Measurements from ENCODE around the gene WIPF2.
A peak's percentile ranks its signal among the peaks of the same experiment; 100 is the strongest.

WIPF2 gene

DNA sequence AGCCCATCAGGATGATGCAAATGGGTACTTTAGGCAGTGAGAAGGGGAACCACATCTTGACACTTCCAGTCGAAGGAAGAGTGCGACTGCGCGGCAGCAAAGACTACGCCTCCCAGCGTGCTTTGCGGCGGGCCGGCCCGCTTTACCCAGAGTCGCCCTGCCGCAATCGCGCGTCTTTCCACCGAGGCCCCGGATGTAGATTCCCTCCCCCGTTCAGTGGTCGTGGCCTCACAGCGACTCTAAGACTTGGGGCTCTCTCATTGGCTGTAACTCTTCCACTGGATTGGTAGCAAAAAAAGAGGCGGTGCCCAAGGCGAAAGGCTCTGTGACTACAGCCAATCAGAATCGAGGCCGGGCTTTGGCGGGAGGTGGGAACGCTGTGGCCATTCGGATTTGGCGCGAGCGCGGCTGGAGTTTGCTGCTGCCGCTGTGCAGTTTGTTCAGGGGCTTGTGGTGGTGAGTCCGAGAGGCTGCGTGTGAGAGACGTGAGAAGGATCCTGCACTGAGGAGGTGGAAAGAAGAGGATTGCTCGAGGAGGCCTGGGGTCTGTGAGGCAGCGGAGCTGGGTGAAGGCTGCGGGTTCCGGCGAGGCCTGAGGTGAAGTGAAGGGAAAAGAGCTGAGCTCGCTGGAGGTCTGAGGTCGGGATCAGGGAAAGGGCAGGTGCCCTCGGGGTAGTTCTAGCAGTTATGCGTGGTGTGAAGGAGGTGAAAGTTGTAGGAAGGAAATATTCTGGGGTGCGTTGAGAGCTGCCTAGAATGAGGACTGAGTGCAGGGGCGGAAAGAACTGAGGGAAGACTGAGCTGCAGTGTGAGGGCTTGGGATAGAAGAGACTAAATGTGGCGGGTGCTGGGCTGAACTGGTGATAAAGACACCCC, 68.6 kb downstream of the WIPF2 start, which contains the start of gene CDC6 (continued):
- TF ChIP-seq KLF16 (tag by site-specific recombination; IDR thresholded peaks at IDR 0.05) (peak; percentile 84), ZFHX2 (tag by site-specific recombination; conservative IDR thresholded peaks at IDR 0.05) (0 out of 2 replicates have a peak, but pooled peaks have one; percentile 26), ZNF548 (tag by site-specific recombination; IDR thresholded peaks at IDR 0.05) (no peak; the same call in 1 of the 2 replicates), ZNF350 (tag by site-specific recombination; IDR thresholded peaks at IDR 0.05) (no peak), ZNF133 (tag by site-specific recombination; IDR thresholded peaks at IDR 0.05) (no peak), TCF7L2 (IDR thresholded peaks at IDR 0.05; ENCODE audit: borderline replicate concordance, low read depth, low read length) (no peak), ZNF677 (tag by site-specific recombination; IDR thresholded peaks at IDR 0.05) (no peak), ZNF560 (tag by site-specific recombination; IDR thresholded peaks at IDR 0.05; ENCODE audit: borderline replicate concordance) (no peak), ZNF394 (tag by site-specific recombination; IDR thresholded peaks at IDR 0.05; ENCODE audit: borderline replicate concordance) (peak; percentile 68; the same call in 1 of the 2 replicates)

DNA sequence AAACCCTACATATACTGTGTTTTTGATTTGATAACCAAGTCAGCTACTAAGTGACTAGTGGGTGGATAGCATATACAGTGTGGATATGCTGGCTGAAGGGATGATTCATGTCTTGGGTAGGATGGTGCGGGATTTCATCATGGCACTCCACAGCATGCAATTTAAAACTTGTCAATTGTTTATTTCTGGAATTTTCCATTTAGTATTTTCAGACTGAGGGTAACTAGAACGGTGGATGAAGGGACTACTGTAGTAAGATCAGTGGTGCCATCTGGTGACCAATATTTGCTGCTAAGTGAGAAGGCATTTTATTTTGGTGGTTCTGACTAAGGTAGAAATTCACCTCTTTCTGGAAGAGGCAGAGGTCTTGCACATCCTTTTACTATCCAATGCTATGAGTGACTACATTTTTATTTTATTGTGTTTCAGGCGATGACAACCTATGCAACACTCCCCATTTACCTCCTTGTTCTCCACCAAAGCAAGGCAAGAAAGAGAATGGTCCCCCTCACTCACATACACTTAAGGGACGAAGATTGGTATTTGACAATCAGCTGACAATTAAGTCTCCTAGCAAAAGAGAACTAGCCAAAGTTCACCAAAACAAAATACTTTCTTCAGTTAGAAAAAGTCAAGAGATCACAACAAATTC, 71.7 kb downstream of the WIPF2 start:
- CTCF ChIA-PET = interaction anchor here (0.6 to 7.0 kb wide), 24 partner anchors 9 to 278 kb away, joined by 3 to 65 read pairs (median 5); partner anchors contain the start of gene WIPF2
- Histone ChIP-seq H3K9me3 (ENCODE audit: control insufficient read depth, insufficient read depth, low read depth, low read length) (no peaks in the 10 kb centered on the region), H3K4me3 (ENCODE audit: low read depth, low read length) (no peak overlapping the region), H3K36me3 (ENCODE audit: control insufficient read depth in 2 of 2, insufficient read depth in 1 of 2, low read length in 2 of 2) (peaks cover 55 to 65% of the 10 kb centered on the region in 2 experiments), H3K27ac (ENCODE audit: extremely low read depth, low read depth, low read length) (no peak overlapping the region), H3K4me1 (ENCODE audit: control insufficient read depth, insufficient read depth, low read length) (peaks cover 3% of the 10 kb centered on the region)
- POLR2A ChIA-PET = interaction anchor here (1.1 kb wide), 1 partner anchor 17 kb away, joined by 5 read pairs; no protein-coding TSS in a partner anchor
- TF ChIP-seq, protein P1, sequence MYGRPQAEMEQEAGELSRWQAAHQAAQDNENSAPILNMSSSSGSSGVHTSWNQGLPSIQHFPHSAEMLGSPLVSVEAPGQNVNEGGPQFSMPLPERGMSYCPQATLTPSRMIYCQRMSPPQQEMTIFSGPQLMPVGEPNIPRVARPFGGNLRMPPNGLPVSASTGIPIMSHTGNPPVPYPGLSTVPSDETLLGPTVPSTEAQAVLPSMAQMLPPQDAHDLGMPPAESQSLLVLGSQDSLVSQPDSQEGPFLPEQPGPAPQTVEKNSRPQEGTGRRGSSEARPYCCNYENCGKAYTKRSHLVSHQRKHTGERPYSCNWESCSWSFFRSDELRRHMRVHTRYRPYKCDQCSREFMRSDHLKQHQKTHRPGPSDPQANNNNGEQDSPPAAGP (tag by site-specific recombination; IDR thresholded peaks at IDR 0.05) = no peak
- TF ChIP-seq ZNF311 (tag by site-specific recombination; IDR thresholded peaks at IDR 0.05; ENCODE audit: borderline replicate concordance) (no peak), ZNF37A (tag by site-specific recombination; IDR thresholded peaks at IDR 0.05) (no peak), ZFHX2 (tag by site-specific recombination; conservative IDR thresholded peaks at IDR 0.05) (0 out of 2 replicates have a peak, but pooled peaks have one; percentile 27), ZNF274 (IDR thresholded peaks at IDR 0.05; ENCODE audit: low read length) (no peak), ZNF274 (tag by site-specific recombination; IDR thresholded peaks at IDR 0.05; ENCODE audit: borderline replicate concordance) (no peak), ZBTB17 (tag by site-specific recombination; IDR thresholded peaks at IDR 0.05) (no peak), ZNF157 (tag by site-specific recombination; IDR thresholded peaks at IDR 0.05) (no peak), ZNF214 (tag by site-specific recombination; IDR thresholded peaks at IDR 0.05; ENCODE audit: borderline replicate concordance) (no peak), ZNF169 (tag by site-specific recombination; IDR thresholded peaks at IDR 0.05) (no peak), ZNF596 (tag by site-specific recombination; IDR thresholded peaks at IDR 0.05) (no peak), ZNF223 (tag by site-specific recombination; IDR thresholded peaks at IDR 0.05) (no peak), ZNF654 (tag by site-specific recombination; IDR thresholded peaks at IDR 0.05; ENCODE audit: low read depth) (peak; percentile 74), ZNF629 (tag by site-specific recombination; IDR thresholded peaks at IDR 0.05) (no peak), ZNF175 (tag by site-specific recombination; IDR thresholded peaks at IDR 0.05) (no peak), ZNF239 (tag by site-specific recombination; IDR thresholded peaks at IDR 0.05) (no peak), ZNF544 (tag by site-specific recombination; IDR thresholded peaks at IDR 0.05) (no peak), ZNF366 (tag by site-specific recombination; conservative IDR thresholded peaks at IDR 0.05) (peak; percentile 30; the same call in 1 of the 2 replicates)
- TF ChIP-seq, protein P2, sequence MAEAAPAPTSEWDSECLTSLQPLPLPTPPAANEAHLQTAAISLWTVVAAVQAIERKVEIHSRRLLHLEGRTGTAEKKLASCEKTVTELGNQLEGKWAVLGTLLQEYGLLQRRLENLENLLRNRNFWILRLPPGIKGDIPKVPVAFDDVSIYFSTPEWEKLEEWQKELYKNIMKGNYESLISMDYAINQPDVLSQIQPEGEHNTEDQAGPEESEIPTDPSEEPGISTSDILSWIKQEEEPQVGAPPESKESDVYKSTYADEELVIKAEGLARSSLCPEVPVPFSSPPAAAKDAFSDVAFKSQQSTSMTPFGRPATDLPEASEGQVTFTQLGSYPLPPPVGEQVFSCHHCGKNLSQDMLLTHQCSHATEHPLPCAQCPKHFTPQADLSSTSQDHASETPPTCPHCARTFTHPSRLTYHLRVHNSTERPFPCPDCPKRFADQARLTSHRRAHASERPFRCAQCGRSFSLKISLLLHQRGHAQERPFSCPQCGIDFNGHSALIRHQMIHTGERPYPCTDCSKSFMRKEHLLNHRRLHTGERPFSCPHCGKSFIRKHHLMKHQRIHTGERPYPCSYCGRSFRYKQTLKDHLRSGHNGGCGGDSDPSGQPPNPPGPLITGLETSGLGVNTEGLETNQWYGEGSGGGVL (tag by site-specific recombination; IDR thresholded peaks at IDR 0.05) = no peak
- TF ChIP-seq, protein P3, sequence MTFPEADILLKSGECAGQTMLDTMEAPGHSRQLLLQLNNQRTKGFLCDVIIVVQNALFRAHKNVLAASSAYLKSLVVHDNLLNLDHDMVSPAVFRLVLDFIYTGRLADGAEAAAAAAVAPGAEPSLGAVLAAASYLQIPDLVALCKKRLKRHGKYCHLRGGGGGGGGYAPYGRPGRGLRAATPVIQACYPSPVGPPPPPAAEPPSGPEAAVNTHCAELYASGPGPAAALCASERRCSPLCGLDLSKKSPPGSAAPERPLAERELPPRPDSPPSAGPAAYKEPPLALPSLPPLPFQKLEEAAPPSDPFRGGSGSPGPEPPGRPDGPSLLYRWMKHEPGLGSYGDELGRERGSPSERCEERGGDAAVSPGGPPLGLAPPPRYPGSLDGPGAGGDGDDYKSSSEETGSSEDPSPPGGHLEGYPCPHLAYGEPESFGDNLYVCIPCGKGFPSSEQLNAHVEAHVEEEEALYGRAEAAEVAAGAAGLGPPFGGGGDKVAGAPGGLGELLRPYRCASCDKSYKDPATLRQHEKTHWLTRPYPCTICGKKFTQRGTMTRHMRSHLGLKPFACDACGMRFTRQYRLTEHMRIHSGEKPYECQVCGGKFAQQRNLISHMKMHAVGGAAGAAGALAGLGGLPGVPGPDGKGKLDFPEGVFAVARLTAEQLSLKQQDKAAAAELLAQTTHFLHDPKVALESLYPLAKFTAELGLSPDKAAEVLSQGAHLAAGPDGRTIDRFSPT (tag by site-specific recombination; IDR thresholded peaks at IDR 0.05) = no peak
- TF ChIP-seq, protein P4, sequence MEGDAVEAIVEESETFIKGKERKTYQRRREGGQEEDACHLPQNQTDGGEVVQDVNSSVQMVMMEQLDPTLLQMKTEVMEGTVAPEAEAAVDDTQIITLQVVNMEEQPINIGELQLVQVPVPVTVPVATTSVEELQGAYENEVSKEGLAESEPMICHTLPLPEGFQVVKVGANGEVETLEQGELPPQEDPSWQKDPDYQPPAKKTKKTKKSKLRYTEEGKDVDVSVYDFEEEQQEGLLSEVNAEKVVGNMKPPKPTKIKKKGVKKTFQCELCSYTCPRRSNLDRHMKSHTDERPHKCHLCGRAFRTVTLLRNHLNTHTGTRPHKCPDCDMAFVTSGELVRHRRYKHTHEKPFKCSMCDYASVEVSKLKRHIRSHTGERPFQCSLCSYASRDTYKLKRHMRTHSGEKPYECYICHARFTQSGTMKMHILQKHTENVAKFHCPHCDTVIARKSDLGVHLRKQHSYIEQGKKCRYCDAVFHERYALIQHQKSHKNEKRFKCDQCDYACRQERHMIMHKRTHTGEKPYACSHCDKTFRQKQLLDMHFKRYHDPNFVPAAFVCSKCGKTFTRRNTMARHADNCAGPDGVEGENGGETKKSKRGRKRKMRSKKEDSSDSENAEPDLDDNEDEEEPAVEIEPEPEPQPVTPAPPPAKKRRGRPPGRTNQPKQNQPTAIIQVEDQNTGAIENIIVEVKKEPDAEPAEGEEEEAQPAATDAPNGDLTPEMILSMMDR (tag by site-specific recombination; IDR thresholded peaks at IDR 0.05) = peak; percentile 66
